ENCODE measurements around the gene DDX25. TPM values are rescaled to one million over a fixed set of nuclear protein-coding genes. Genes with fewer than 3 reads are reported as not detected.
"Not testable (repeated sequence)": the region's sequence is repeated elsewhere in the genome, so short reads cannot be mapped to it uniquely, and the experiment has no call there.

Gene DDX25
- 7.2 TPM for polyA plus RNA-seq (2013, experiment 1 of 2)
- polyA plus RNA-seq (2013, experiment 2 of 2): 7.3 TPM

DNA sequence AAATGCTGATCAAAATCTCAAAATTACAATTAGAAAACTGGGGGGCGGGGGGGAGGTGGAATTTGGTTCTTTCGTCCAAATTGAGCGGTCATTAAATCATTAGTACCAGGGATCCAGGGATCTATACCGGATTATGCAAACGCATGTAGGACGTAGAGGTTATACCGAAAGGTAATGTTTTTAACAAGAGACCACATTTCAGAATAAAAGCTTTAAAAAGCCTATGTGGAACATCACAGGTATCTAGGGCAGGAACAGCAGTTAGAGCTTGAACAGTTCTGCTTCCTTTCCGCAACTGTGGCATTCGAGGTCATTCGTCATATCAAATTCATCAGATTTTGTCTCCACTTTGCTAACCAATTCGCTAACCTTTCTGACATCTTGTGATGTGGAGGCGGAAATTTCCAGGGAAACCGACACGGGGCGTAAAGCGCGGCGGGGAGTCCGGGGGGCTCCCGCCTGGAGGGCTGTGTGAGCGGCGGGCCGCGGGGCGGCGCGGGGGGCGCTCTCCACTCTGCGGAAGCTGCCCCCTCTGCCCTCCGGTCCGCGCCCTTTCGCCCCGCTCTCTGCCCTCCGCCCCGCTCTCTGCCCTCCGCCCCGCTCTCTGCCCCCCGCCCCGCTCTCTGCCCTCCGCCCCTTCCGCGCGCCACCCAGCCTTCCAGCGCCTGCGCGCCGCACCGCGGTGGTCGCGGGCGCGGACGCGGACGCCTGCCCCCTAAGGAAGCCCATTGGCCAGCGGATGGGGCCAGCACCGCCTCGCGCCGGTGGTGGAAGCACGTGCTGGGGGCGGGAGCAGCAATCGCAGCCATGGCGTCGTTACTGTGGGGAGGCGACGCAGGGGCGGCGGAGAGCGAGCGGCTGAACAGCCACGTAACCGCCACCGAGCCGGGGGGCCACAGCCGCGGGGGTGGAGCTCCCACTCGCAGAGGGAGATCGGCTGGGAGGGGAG, at the start of gene DDX25:
DDX25 (plus strand) TSS at position 798 of the 949 bp plus-strand sequence; CDS start at position 808, 10 bp downstream.
- Histone ChIP-seq H2BK15ac (ENCODE audit: low read length) (peak within 1 kb of the TSS; percentile 92), H2AK5ac (ENCODE audit: low read depth, low read length) (peak within 1 kb of the TSS; percentile 68), H3K27me3 (ENCODE audit: control insufficient read depth in 3 of 3, insufficient read depth in 3 of 3, low read depth in 1 of 3, low read length in 3 of 3) (peaks cover 3 to 9% (median 5%) of the 10 kb centered on the region in 3 experiments), H3K79me1 (ENCODE audit: low read depth, low read length) (no peaks in the 10 kb centered on the region), H3K27ac (replicated peaks; ENCODE audit: low read length) (no peak within 1 kb of the TSS), H2BK5ac (ENCODE audit: low read length) (no peak within 1 kb of the TSS), H3K4me1 (ENCODE audit: control insufficient read depth in 2 of 2, insufficient read depth in 1 of 2, low read depth in 1 of 2, low read length in 2 of 2) (peaks cover 2 to 7% of the 10 kb centered on the region in 2 donors), H2BK120ac (ENCODE audit: low read depth, low read length) (no peak within 1 kb of the TSS), H3K9me3 (replicated peaks in 1 of 2; ENCODE audit: control insufficient read depth in 2 of 2, insufficient read depth in 1 of 2, low read depth in 1 of 2, low read length in 2 of 2) (peaks cover 5 to 7% of the 10 kb centered on the region in 2 donors), H3K14ac (ENCODE audit: low read length) (no peak within 1 kb of the TSS), H2BK12ac (ENCODE audit: low read length) (no peak within 1 kb of the TSS), H3K4ac (ENCODE audit: low read length) (peak within 1 kb of the TSS; percentile 12), H3K23ac (ENCODE audit: low read depth, low read length, poor library complexity) (peak within 1 kb of the TSS; percentile 77), H3K4me3 (ENCODE audit: low read length in 2 of 2) (peak within 1 kb of the TSS; percentile 62 to 71), H3K36me3 (replicated peaks in 1 of 2; ENCODE audit: control insufficient read depth in 2 of 2, insufficient read depth in 2 of 2, low read length in 2 of 2) (peaks cover 5 to 12% of the 10 kb centered on the region in 2 donors), H3K4me2 (ENCODE audit: insufficient read depth, low read length, poor library complexity, severe bottlenecking) (peak within 1 kb of the TSS; percentile 51), H3K9ac (ENCODE audit: low read depth, low read length, poor library complexity) (no peak within 1 kb of the TSS), H2AFZ (ENCODE audit: low read length) (peak within 1 kb of the TSS; percentile 86), H3K18ac (ENCODE audit: low read length) (peak within 1 kb of the TSS; percentile 94), H4K91ac (ENCODE audit: low read depth, low read length, poor library complexity) (no peak within 1 kb of the TSS), H4K8ac (ENCODE audit: low read depth, low read length) (no peak within 1 kb of the TSS)
- peak; percentile 51 for DNase-seq (ENCODE audit: low spot score)
- WGBS, 2 donors (ENCODE audit: extremely low coverage in 2 of 2, insufficient read length in 2 of 2, insufficient replicate concordance in 1 of 2): no CpG with 5 or more reads among the region's 81 CpGs

DNA sequence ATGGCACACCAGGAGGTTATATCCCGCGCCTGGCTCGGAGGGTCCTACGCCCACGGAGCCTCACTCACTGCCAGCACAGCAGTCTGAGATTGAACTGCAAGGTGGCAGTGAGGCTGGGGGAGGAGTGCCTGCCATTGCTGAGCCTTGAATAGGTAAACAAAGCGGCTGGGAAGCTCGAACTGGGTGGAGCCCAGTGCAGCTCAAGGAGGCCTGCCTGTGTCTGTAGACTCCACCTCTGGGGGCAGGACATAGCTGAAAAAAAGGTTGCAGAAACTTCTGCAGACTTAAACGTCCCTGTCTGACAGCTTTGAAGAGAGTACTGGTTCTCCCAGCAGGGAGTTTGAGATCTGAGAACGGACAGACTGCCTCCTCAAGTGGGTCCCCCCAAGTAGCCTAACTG, 46.6 kb upstream of the DDX25 start:
- not testable (repeated sequence) for H3K9ac ChIP-seq (ENCODE audit: low read depth, low read length, poor library complexity); H2BK120ac ChIP-seq (ENCODE audit: low read depth, low read length); H3K4me3 ChIP-seq (ENCODE audit: low read length in 2 of 2); H3K27ac ChIP-seq (replicated peaks; ENCODE audit: low read length); H3K4me2 ChIP-seq (ENCODE audit: insufficient read depth, low read length, poor library complexity, severe bottlenecking); DNase-seq (ENCODE audit: low spot score); H3K27me3 ChIP-seq (ENCODE audit: control insufficient read depth in 3 of 3, insufficient read depth in 3 of 3, low read depth in 1 of 3, low read length in 3 of 3); H2AK5ac ChIP-seq (ENCODE audit: low read depth, low read length); H3K9me3 ChIP-seq (replicated peaks in 1 of 2; ENCODE audit: control insufficient read depth in 2 of 2, insufficient read depth in 1 of 2, low read depth in 1 of 2, low read length in 2 of 2); H4K8ac ChIP-seq (ENCODE audit: low read depth, low read length); H2BK12ac ChIP-seq (ENCODE audit: low read length); H3K4ac ChIP-seq (ENCODE audit: low read length); H3K36me3 ChIP-seq (replicated peaks in 1 of 2; ENCODE audit: control insufficient read depth in 2 of 2, insufficient read depth in 2 of 2, low read length in 2 of 2); H2BK5ac ChIP-seq (ENCODE audit: low read length); H3K18ac ChIP-seq (ENCODE audit: low read length); H3K4me1 ChIP-seq (ENCODE audit: control insufficient read depth in 2 of 2, insufficient read depth in 1 of 2, low read depth in 1 of 2, low read length in 2 of 2); H2AFZ ChIP-seq (ENCODE audit: low read length); H2BK15ac ChIP-seq (ENCODE audit: low read length); H3K23ac ChIP-seq (ENCODE audit: low read depth, low read length, poor library complexity); H3K79me1 ChIP-seq (ENCODE audit: low read depth, low read length); H4K91ac ChIP-seq (ENCODE audit: low read depth, low read length, poor library complexity); H3K14ac ChIP-seq (ENCODE audit: low read length)
- no CpG with 5 or more reads among the region's 9 CpGs for WGBS, 2 donors (ENCODE audit: extremely low coverage in 2 of 2, insufficient read length in 2 of 2, insufficient replicate concordance in 1 of 2)

DNA sequence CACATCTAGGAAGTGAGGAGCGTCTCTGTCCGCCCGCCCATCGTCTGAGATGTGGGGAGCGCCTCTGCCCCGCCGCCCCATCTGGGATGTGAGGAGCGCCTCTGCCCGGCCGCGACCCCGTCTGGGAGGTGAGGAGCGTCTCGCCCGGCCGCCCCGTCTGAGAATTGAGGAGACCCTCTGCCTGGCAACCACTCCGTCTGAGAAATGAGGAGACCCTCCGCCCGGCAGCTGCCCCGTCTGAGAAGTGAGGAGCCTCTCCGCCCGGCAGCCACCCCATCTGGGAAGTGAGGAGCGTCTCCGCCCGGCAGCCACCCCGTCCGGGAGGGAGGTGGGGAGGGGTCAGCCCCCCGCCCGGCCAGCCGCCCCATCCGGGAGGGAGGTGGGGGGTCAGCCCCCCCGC, 41.5 kb upstream of the DDX25 start:
- not testable (repeated sequence) for H3K4me3 ChIP-seq (ENCODE audit: low read length in 2 of 2); H3K9ac ChIP-seq (ENCODE audit: low read depth, low read length, poor library complexity); H3K23ac ChIP-seq (ENCODE audit: low read depth, low read length, poor library complexity); H4K91ac ChIP-seq (ENCODE audit: low read depth, low read length, poor library complexity); H3K14ac ChIP-seq (ENCODE audit: low read length); H3K4me1 ChIP-seq (ENCODE audit: control insufficient read depth in 2 of 2, insufficient read depth in 1 of 2, low read depth in 1 of 2, low read length in 2 of 2); H2BK120ac ChIP-seq (ENCODE audit: low read depth, low read length); H3K79me1 ChIP-seq (ENCODE audit: low read depth, low read length); H2AFZ ChIP-seq (ENCODE audit: low read length); H4K8ac ChIP-seq (ENCODE audit: low read depth, low read length); H3K27me3 ChIP-seq (ENCODE audit: control insufficient read depth in 3 of 3, insufficient read depth in 3 of 3, low read depth in 1 of 3, low read length in 3 of 3); H3K36me3 ChIP-seq (replicated peaks in 1 of 2; ENCODE audit: control insufficient read depth in 2 of 2, insufficient read depth in 2 of 2, low read length in 2 of 2); H3K27ac ChIP-seq (replicated peaks; ENCODE audit: low read length); H3K4me2 ChIP-seq (ENCODE audit: insufficient read depth, low read length, poor library complexity, severe bottlenecking); H3K18ac ChIP-seq (ENCODE audit: low read length); H2AK5ac ChIP-seq (ENCODE audit: low read depth, low read length); DNase-seq (ENCODE audit: low spot score); H2BK5ac ChIP-seq (ENCODE audit: low read length); H3K4ac ChIP-seq (ENCODE audit: low read length); H2BK12ac ChIP-seq (ENCODE audit: low read length); H2BK15ac ChIP-seq (ENCODE audit: low read length); H3K9me3 ChIP-seq (replicated peaks in 1 of 2; ENCODE audit: control insufficient read depth in 2 of 2, insufficient read depth in 1 of 2, low read depth in 1 of 2, low read length in 2 of 2)
- WGBS, 2 donors (ENCODE audit: extremely low coverage in 2 of 2, insufficient read length in 2 of 2, insufficient replicate concordance in 1 of 2): no CpG with 5 or more reads among the region's 33 CpGs

DNA sequence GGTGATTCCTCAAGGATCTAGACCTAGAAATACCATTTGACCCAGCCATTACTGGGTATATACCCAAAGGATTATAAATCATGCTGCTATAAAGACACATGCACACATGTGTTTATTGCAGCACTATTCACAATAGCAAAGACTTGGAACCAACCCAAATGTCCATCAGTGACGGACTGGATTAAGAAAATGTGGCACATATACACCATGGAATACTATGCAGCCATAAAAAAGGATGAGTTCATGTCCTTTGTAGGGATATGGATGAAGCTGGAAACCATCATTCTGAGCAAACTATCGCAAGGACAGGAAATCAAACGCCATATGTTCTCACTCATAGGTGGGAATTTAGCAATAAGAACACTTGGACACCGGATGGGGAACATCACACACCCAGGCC, 39.0 kb upstream of the DDX25 start:
- H2BK12ac ChIP-seq (ENCODE audit: low read length); H3K9ac ChIP-seq (ENCODE audit: low read depth, low read length, poor library complexity); H3K36me3 ChIP-seq (replicated peaks in 1 of 2; ENCODE audit: control insufficient read depth in 2 of 2, insufficient read depth in 2 of 2, low read length in 2 of 2); H3K4me1 ChIP-seq (ENCODE audit: control insufficient read depth in 2 of 2, insufficient read depth in 1 of 2, low read depth in 1 of 2, low read length in 2 of 2); H3K4ac ChIP-seq (ENCODE audit: low read length); H3K14ac ChIP-seq (ENCODE audit: low read length); H3K4me2 ChIP-seq (ENCODE audit: insufficient read depth, low read length, poor library complexity, severe bottlenecking); H2AK5ac ChIP-seq (ENCODE audit: low read depth, low read length); H2AFZ ChIP-seq (ENCODE audit: low read length); H3K79me1 ChIP-seq (ENCODE audit: low read depth, low read length); H2BK5ac ChIP-seq (ENCODE audit: low read length); H4K91ac ChIP-seq (ENCODE audit: low read depth, low read length, poor library complexity); H3K4me3 ChIP-seq (ENCODE audit: low read length in 2 of 2); H2BK120ac ChIP-seq (ENCODE audit: low read depth, low read length); H3K18ac ChIP-seq (ENCODE audit: low read length); H4K8ac ChIP-seq (ENCODE audit: low read depth, low read length); H3K23ac ChIP-seq (ENCODE audit: low read depth, low read length, poor library complexity); H3K27ac ChIP-seq (replicated peaks; ENCODE audit: low read length); H3K27me3 ChIP-seq (ENCODE audit: control insufficient read depth in 3 of 3, insufficient read depth in 3 of 3, low read depth in 1 of 3, low read length in 3 of 3); H2BK15ac ChIP-seq (ENCODE audit: low read length); DNase-seq (ENCODE audit: low spot score); H3K9me3 ChIP-seq (replicated peaks in 1 of 2; ENCODE audit: control insufficient read depth in 2 of 2, insufficient read depth in 1 of 2, low read depth in 1 of 2, low read length in 2 of 2): not testable (repeated sequence)
- WGBS, 2 donors (ENCODE audit: extremely low coverage in 2 of 2, insufficient read length in 2 of 2, insufficient replicate concordance in 1 of 2): no CpG with 5 or more reads among the region's 4 CpGs
